Activated CD8-positive, alpha-beta memory T cell treated with anti-CD3 and anti-CD28 coated beads for 1 hour (primary cell): ENCODE data around the gene HBE1.
"Not testable (repeated sequence)": the region's sequence is repeated elsewhere in the genome, so short reads cannot be mapped to it uniquely, and the experiment has no call there.

Experiments
- DNase-seq, 2 donors: peaks; one replicate each; pipeline ENCODE4 v3.0.0-alpha.2; 2020; ENCODE audit warnings: low read depth in 1 of 2; ENCODE audit errors: extremely low read depth in 1 of 2

HBE1 gene

DNA sequence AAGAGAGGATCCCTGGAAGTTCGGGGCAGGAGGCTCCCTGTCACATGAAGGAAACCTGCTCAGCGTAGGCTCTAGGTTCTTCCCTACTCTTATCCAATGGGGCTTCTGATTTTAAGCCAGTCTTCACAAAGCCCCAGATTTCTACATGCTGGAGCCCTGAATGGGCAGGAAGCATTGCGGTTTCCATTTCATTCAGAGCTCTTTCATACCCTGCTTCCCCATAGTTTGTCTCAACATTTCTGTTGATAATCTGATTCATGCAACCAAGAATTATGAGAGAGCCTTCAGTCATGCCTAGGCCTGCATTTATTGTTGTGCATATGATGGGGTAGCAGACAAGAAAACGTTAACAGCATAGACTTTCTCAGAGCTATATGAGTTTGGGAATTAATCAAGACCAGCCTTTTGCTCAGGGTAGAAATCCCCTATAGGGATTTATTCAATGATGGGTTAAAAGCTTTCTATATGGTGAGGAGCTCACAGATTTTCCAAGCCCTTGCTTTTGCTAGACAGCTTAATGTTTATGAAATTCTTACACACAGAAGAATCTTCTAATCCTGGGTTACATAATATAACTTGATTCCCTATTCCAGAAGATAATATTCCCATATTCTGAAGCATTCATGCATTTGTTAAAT, 16.1 kb upstream of the HBE1 start:
- DNase-seq: no peak

DNA sequence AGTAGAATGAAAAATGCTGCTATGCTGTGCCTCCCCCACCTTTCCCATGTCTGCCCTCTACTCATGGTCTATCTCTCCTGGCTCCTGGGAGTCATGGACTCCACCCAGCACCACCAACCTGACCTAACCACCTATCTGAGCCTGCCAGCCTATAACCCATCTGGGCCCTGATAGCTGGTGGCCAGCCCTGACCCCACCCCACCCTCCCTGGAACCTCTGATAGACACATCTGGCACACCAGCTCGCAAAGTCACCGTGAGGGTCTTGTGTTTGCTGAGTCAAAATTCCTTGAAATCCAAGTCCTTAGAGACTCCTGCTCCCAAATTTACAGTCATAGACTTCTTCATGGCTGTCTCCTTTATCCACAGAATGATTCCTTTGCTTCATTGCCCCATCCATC, 14.9 kb upstream of the HBE1 start:
- DNase-seq: no peak

DNA sequence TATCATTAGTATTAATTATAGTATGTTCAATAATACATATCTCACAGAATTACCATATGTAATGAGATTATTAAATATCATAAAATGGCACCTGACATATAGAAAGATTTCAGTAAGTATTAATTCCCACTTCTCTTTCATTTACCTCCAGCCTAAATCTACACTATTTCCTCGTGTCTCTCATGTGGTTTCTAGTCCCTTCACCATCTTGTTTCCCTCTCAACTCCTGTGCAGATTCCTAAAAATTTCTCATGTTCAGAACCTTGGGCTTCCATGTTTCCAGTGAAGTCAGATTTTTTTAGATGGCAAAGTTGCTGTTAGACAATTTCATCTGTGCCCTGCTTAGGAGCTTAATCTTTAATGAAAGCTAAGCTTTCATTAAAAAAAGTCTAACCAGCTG, 14.1 kb upstream of the HBE1 start:
- no peak for DNase-seq

DNA sequence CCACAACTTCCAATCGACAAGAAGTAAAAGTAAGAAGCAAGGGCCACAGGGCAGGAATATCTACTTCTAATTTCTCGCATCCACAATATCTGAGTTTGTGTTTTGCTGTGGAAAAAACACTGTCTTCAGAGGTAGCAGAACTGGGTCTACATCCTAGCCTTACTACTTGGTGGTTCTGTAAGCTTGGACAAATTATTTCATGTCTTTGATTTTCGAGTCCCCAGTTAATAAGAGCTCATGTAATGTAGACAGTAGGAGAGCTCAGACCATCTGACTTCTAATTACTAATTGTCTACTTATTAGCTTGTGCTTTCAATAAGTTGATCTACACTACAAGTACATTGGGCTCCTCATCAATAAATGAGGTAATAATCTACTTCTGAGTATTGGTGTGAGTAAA, 13.3 kb upstream of the HBE1 start:
- no peak for DNase-seq

DNA sequence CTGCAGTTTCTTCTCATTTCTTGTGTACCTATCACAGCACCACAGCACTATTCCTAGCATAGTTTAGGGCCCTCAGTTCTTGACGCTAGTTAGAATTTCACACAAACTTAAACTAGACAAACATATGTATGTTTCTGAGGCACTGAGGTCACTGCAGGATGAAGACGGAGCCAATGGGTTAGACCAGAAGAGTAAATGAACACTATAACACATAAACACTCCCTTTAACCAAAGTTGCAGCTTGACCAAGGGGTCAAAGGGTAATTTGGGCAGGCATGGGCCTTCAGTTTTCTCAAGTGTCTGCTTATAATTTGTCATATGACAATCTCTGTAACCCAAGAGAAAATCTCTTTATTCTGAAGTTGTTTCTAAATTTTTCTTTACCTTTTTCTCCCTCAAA, 12.9 kb upstream of the HBE1 start:
- DNase-seq: no peak

DNA sequence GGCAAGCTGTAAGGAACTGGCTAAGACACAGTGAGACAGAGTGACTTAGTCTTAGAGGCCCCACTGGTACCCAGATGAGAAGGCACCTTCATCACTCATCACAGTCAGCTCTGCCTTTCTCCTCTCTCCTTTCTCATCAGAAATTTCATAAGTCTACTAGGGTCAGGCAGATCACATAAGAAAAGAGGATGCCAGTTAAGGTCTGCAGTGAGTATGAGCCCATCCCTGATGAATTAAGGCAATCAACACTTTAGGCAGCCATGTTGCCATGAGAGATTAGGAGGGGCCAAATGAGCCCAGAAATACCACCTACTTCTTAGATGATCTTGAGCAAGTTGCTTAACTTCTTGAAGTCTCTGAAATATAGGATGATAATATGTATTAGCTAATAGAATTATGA, 11.9 kb upstream of the HBE1 start:
- DNase-seq: no peak

DNA sequence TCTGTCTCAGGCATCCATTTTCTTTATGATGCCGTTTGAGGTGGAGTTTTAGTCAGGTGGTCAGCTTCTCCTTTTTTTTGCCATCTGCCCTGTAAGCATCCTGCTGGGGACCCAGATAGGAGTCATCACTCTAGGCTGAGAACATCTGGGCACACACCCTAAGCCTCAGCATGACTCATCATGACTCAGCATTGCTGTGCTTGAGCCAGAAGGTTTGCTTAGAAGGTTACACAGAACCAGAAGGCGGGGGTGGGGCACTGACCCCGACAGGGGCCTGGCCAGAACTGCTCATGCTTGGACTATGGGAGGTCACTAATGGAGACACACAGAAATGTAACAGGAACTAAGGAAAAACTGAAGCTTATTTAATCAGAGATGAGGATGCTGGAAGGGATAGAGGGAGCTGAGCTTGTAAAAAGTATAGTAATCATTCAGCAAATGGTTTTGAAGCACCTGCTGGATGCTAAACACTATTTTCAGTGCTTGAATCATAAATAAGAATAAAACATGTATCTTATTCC, 10.9 kb upstream of the HBE1 start:
- no peak for DNase-seq

DNA sequence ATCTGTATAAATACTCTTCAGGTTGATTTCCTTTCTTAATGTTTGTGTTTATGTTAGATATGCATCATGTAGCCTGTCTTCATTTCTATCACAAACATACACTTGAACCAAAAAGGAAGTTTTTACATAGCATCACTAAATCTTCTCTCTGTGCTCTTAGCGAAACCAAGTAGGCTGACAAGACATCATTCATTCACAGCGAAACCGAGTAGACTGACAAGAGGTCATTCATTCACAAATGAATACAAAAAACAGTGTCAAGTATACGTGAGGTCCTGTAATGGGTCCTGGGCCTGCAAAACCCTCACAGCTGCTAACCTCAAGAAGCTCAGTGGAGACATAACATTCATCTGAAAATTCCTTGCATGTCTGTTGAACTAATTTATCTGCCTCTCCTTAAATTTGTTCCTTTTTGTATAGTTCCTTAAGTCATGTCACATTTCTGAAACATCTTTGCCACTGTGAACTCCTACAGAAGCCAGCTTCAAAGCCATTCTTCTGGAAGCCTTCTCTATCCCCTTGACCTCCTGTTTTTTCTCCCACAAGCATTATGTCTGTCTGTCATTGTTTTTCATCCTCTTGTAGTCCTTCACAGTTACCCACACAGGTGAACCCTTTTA, 9.8 kb upstream of the HBE1 start:
- no peak for DNase-seq

DNA sequence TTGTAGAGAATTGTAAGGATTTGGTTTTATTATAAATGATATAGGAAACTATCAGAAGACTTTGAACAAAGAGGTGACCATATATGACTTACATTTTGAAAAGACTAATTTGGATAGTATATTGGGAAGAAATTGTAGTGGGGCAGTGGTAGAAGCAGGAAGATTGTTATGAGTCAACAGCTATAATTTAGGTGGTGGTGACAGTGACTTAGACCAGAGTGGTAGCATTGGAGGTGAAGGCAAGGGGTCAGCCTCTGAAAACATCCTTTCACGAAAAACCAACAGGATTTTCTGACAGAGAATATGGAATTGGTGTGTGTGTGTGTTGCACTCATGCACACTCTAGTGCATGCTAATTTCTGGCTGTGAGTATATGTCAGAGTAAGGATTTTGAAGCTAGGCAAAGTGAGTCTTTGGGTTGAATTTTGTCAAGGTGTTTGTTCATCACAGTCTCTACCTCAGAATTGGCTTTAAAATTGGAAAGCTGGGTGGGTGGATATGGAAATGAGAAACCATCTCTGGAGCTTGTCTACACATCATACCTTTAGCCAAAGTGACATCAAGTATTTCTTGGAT, 8.2 kb upstream of the HBE1 start:
- DNase-seq: no peak

DNA sequence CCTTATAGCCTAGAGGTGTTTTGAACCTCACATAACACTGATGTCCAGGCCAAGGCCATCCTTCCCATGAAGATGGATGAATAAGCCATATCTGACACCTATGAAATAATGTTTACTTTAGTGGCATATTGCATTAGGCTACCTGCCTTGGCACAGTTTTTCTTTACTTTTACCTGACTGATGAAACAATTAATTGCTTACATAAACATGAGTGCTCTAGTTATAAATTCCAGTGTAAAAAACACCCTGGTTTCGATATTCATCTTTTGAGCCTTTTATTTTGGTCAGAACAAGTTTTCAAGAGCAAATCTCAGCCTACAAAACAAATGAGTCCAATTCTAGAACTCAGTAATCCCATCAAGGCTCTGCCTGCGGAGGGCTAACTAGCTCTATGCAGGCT, 7.0 kb upstream of the HBE1 start:
- no peak for DNase-seq

DNA sequence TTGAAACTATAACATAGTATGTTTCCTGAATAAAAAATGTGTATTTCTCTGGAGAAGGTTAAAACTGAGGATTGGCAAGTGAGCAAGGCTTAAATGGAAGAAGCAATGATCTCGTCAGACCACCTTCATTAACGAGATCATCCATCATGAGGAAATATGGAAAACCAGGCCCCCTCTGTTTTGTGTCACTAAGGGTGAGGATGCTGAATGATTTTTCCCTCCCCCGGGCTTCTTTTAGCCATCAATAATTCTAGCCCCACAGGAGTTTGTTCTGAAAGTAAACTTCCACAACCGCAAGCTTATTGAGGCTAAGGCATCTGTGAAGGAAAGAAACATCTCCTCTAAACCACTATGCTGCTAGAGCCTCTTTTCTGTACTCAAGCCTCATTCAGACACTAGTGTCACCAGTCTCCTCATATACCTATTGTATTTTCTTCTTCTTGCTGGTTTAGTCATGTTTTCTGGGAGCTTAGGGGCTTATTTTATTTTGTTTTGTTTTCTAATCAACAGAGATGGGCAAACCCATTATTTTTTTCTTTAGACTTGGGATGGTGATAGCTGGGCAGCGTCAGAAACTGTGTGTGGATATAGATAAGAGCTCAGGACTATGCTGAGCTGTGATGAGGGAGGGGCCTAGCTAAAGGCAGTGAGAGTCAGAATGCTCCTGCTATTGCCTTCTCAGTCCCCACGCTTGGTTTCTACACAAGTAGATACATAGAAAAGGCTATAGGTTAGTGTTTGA, 5.8 kb upstream of the HBE1 start:
- DNase-seq: no peak

DNA sequence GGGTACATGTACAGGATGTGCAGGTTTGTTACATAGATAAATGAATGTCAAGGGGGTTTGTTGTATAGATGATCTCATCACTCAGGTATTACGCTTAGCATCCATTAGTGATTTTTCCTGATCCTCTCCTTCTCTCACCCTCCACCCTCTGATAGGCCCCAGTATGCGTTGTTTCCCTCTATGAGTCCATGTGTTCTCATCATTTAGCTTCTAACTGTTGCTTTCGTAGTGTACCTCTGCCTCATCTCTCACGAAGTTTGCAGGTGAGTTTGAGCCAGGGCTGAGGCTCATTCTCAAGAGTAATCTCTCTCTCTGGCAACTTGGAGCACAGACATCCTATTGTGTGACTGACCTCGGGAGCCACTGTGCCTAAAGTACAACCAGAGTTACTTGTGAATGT, 4.7 kb upstream of the HBE1 start:
- DNase-seq: no peak

DNA sequence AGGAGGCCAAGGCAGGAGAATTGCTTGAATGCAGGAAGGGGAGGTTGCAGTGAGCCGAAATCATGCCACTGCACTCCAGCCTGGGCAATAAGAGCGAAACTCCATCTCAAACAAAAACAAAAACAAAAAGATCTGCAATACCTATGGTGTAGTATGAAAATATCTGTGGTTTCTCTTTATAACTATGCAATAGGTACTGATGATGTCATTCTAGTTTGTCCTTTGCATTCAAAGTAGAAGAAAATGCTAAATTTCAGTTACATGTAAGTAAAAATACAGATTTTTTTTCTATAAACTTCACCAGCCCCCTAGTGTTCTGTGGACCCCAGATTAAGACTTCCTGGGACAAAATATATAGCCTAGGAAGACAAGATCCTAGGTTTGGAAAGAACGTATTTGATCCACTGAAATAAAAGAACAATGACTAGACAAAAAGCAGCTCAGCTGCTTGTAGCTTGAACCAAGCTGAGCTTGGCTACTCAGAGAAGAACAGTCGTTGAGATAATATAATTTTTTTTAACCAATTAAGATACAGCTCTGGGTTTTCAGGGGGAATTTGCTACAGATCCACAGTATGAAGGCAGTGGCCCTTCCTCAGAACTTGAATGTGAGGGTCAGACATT, 2.8 kb upstream of the HBE1 start:
- no peak for DNase-seq

DNA sequence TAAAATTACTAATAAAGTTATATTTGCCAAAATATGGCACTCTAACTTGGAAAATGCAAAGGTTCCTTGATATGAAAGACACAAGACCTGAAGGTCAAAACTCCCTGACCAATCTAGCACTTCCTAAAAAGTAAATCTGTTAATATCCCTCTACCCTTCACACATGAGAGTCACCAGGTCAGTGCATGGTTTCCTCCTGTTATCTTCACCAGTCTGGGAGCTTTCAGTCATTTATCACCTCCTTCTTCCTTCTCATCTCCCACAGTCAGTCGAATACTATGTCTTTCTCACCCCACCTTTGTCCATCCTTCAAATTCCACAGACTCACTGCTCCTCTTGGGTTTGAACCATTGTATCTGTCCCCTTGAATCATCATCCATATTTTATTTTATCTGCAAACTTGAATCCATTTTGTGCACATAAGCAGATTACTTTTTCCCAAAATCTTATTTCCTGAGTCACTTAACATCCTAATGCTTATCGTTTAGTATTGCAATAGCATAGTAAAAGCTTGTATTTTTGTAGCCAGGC, 2.6 kb downstream of the HBE1 start:
- DNase-seq: no peak

DNA sequence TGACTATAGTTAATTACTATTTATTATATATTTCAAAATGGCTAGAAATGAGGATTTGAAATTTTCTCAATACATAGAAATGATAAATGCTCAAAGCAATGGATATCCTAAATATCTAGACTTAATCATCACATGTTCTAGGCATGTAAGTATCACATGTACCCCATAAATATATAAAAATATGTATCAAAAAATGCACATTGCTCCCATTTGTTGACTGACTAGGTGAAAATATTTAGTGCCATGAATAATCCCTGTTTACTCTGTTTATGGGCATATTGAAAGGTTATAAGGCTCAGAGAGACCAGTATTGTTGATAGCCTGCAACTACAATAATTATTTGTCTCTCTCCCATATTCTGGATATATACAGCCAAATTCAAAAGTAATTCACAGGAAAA, 3.1 kb downstream of the HBE1 start:
- no peak for DNase-seq

DNA sequence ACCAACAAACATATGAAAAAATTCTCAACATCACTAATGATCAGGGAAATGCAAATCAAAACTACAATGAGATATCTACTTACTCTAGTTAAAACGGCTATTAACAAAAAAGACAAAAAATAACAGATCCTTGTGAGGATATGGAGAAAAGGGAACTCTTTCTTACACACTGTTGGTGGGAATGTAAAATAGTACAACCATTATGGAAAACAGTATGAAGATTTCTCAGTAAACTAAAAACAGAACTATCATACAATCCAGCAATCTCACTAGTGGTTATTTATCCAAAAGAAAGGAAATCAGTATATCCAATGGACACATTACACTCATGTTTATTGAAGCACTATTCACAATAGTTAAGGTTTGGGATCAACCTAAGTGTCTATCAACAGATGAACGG, 3.9 kb downstream of the HBE1 start:
- no peak for DNase-seq

DNA sequence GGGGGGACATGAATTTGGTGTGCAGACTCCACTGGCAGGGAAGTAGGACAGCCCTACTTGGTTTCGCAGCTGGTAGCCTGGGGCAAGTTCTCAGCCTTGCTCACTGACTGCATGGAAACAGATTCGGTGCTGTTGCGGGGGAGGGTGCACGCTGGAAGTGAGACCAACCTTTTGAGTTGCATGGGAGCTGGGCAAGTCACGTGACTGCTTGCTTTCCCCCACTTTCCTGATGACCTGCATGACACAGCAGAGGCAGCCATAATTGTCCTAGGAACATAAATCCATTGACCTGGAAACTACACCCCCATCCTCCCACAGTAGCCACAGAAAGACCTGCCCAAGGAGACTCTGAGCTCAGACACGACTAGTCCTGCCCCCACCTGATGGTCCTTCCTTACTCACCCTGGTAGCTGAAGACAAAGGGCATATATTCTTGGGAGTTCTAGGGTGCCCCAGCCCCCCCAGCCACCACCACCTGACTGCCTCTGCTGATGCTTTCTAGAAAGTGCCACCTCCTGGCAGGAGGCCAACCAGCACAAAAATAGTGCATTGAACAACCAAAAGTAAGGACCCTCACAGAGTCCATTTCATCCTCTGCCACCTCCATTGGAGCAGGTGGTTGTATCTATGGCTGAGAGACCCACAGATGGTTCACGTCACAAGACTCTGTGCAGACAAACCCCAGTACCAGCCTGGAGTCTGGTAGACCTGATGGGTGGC, 11.0 kb downstream of the HBE1 start:
- no peak for DNase-seq

DNA sequence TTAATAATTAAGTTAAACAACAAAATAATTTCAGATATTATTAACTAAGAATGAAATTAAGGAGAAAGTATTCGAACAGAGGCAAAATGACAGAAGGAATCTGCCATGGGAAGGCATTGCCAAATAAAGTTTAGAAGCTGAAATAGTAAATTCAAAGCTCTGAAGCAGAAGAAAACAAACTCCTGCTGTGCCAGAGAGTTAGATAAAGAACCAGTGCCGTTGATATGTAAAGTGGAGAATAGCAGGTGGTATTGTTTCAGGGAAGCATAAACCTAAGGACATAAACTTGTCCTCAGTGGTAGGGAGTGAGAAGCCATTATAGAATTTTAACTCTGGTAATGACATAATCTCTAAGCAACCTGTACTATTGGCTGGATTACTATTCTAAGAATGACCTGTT, 12.4 kb downstream of the HBE1 start:
- DNase-seq: no peak

DNA sequence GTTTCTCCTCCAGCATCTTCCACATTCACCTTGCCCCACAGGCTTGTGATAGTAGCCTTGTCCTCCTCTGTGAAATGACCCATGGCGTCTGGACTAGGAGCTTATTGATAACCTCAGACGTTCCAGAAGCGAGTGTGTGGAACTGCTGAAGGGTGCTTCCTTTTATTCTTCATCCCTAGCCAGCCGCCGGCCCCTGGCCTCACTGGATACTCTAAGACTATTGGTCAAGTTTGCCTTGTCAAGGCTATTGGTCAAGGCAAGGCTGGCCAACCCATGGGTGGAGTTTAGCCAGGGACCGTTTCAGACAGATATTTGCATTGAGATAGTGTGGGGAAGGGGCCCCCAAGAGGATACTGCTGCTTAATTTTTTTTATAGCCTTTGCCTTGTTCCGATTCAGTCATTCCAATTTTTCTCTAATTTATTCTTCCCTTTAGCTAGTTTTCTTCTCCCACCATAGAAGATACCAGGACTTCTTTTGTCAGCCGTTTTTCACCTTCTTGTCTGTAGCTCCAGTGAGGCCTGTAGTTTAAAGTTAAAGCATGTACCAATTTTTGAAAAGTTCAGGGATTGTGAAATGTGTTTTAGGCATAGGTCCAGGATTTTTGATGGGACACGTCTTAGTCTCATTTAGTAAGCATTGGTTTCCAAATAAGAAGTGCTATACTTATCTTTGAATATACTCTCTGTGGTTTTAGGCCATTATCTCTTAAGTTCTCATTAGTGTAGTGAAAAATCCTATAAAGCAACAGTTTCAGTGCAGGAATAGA, 14.9 kb downstream of the HBE1 start, which contains the start of gene HBG2:
TSS of gene HBG2 (minus strand) at position 136 of the 768 bp plus-strand sequence. CDS start at position 83, 53 bp downstream.
- DNase-seq: not testable (repeated sequence)

DNA sequence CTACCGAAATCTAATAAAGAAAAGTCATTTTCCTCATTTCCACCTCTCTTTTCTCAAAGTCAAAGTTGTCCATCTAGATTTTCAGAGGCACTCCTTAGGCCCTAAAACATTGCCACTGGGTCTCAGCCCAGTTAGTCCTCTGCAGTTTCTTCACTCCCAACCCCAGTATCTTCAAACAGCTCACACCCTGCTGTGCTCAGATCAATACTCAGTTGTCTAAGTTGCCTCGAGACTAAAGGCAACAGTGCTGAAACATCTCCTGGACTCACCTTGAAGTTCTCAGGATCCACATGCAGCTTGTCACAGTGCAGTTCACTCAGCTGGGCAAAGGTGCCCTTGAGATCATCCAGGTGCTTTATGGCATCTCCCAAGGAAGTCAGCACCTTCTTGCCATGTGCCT, 15.7 kb downstream of the HBE1 start:
- DNase-seq: not testable (repeated sequence)
